Astrocyte (in vitro differentiated cells and primary cell): ENCODE data around the gene CYGB. TPM values are rescaled to one million over a fixed set of nuclear protein-coding genes. Genes with fewer than 3 reads are reported as not detected.
A peak's percentile ranks its signal among the peaks of the same experiment; 100 is the strongest.
"Not testable (repeated sequence)": the region's sequence is repeated elsewhere in the genome, so short reads cannot be mapped to it uniquely, and the experiment has no call there.

Experiments used
- DNase-seq: peaks from one replicate; pipeline ENCODE4 v3.0.0-alpha.2; 2010; ENCODE audit warnings: low read depth
- FAIRE-seq: peaks from 2 replicates; lab custom pipeline; 2011; peaks lifted over from hg19 to GRCh38; lab: Jason Lieb, UNC
- H2AFZ ChIP-seq: 2 replicates; pipeline ENCODE4 v1.6.0; 2012; ENCODE audit warnings: low read depth, low read length, inconsistent platforms
- H3K27ac ChIP-seq: 2 replicates; pipeline ENCODE4 v1.5.1; 2011; ENCODE audit warnings: low read depth, low read length, inconsistent platforms
- H3K27me3 ChIP-seq: 2 replicates; pipeline ENCODE4 v1.6.0; 2011; ENCODE audit warnings: low read length, inconsistent platforms; ENCODE audit not compliant: insufficient read depth
- H3K36me3 ChIP-seq: 2 replicates; pipeline ENCODE4 v1.5.1; 2011; ENCODE audit warnings: low read length, inconsistent platforms; ENCODE audit not compliant: insufficient read depth
- H3K4me1 ChIP-seq: 2 replicates; pipeline ENCODE4 v1.5.1; 2011; ENCODE audit warnings: low read length, inconsistent platforms; ENCODE audit not compliant: insufficient read depth
- H3K4me2 ChIP-seq: 2 replicates; pipeline ENCODE4 v1.6.0; 2012; ENCODE audit warnings: low read length, inconsistent platforms
- H3K4me3 ChIP-seq: 2 replicates; pipeline ENCODE4 v1.5.1; 2011; ENCODE audit warnings: low read depth, mild to moderate bottlenecking, low read length, inconsistent platforms; ENCODE audit not compliant: insufficient read depth
- H3K79me2 ChIP-seq: 2 replicates; pipeline ENCODE4 v1.6.0; 2012; ENCODE audit warnings: mild to moderate bottlenecking, low read length, inconsistent platforms; ENCODE audit not compliant: insufficient read depth
- H3K9ac ChIP-seq: 2 replicates; pipeline ENCODE4 v1.6.0; 2012; ENCODE audit warnings: mild to moderate bottlenecking, low read length, inconsistent platforms
- H3K9me3 ChIP-seq: 2 replicates; pipeline ENCODE4 v1.5.1; 2012; ENCODE audit warnings: low read depth, mild to moderate bottlenecking, low read length, inconsistent platforms; ENCODE audit not compliant: insufficient read depth
- H4K20me1 ChIP-seq: 2 replicates; pipeline ENCODE4 v1.6.0; 2012; ENCODE audit warnings: low read length, inconsistent platforms; ENCODE audit not compliant: insufficient read depth
- H3K27ac Mint-ChIP-seq: one replicate; pipeline ENCODE4 v1.8.0; 2021; ENCODE audit warnings: mild to moderate bottlenecking, mixed read lengths; ENCODE audit not compliant: unreplicated experiment
- H3K27me3 Mint-ChIP-seq: one replicate; pipeline ENCODE4 v1.8.0; 2021; ENCODE audit warnings: low read depth, mixed read lengths; ENCODE audit not compliant: unreplicated experiment
- H3K36me3 Mint-ChIP-seq: one replicate; pipeline ENCODE4 v1.8.0; 2021; ENCODE audit warnings: low read depth, mixed read lengths; ENCODE audit not compliant: unreplicated experiment
- H3K4me1 Mint-ChIP-seq: one replicate; pipeline ENCODE4 v1.8.0; 2021; ENCODE audit warnings: low read depth, mixed read lengths; ENCODE audit not compliant: unreplicated experiment
- H3K4me3 Mint-ChIP-seq: one replicate; pipeline ENCODE4 v1.8.0; 2021; ENCODE audit warnings: mild to moderate bottlenecking, moderate library complexity, mixed read lengths; ENCODE audit not compliant: unreplicated experiment
- H3K9me3 Mint-ChIP-seq: one replicate; pipeline ENCODE4 v1.8.0; 2021; ENCODE audit warnings: mild to moderate bottlenecking, mixed read lengths; ENCODE audit not compliant: unreplicated experiment
- EZH2 ChIP-seq: IDR thresholded peaks from 2 replicates; pipeline ENCODE4 v1.6.1; 2012; ENCODE audit warnings: mild to moderate bottlenecking, low read length, inconsistent platforms; ENCODE audit not compliant: insufficient read depth
- total RNA-seq: library from RNA; stranded (reverse); gene quantifications from 2 replicates; pipeline ENCODE4 v1.2.1, GENCODE V29; 2021
- TF ChIP-seq, protein P1 (sequence below): IDR thresholded peaks from 2 replicates; pipeline ENCODE4 v1.5.1; 2011; ENCODE audit warnings: low read depth, mild to moderate bottlenecking, inconsistent platforms, low read length, moderate library complexity; ENCODE audit not compliant: insufficient read depth

CYGB gene
- total RNA-seq, 1 donor from 2014 or later: 29.2 TPM

DNA sequence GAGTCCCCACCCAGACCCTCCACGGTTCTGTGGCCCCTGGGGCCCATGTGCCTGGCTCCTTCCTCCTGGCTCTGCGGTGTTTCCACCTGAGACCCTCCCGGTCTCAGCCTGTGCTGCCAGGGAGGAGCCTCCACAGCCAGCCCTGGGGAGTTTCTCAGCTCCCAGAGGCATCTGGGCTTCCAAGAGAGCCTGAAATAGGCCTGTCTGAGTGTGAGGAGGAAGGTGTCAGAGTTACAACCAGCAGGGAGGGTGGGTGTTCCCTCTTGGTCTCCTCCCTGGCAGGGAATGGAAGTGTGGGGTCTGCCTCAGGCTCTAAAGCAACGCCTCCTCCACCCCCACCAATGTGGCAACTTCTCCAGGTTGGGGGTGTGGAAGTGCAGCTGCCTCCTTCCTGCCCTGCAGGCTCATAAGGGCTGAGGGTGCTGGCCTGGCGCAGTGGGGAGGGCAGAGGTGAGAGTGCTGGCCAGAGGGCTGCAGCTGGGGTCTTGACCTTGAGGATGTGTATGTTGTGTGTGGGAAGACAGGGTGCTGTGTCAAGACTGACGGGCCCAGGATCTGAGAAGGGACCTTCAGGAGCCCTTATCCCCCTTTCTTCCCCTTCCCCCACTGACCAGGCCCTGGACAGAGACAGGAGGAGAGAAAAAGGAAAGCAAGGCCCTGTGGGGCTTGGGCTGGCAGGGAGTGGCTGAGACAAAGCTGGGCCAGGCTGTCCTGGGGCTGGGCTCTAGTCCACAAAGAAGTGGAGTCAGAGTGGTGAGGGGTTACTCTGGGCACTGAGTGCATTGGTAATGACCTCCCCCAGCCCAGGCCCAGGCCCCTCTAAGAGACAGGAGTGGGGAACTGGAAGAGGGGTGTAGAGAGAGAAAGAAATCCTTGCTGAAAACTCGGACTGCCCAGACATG is 2.4 kb downstream of the CYGB start:
- Histone ChIP-seq H4K20me1 (peaks cover 6% of the 10 kb centered on the region), H3K36me3 (no peaks in the 10 kb centered on the region), H3K4me1 (peaks cover 15% of the 10 kb centered on the region), H3K27ac (no peak overlapping the region), H3K9ac (no peak overlapping the region), H3K9me3 (no peaks in the 10 kb centered on the region), H3K4me2 (no peak overlapping the region), H3K79me2 (no peaks in the 10 kb centered on the region), H3K4me3 (no peak overlapping the region), H2AFZ (no peak overlapping the region), H3K27me3 (peaks cover 13% of the 10 kb centered on the region)
- H3K27me3 Mint-ChIP-seq: peaks cover 7% of the 10 kb centered on the region
- H3K4me3 Mint-ChIP-seq: no peak overlapping the region
- H3K27ac Mint-ChIP-seq: peak overlapping the region; percentile 66
- peaks cover 3% of the 10 kb centered on the region for H3K36me3 Mint-ChIP-seq
- peaks cover 18% of the 10 kb centered on the region for H3K4me1 Mint-ChIP-seq
- no peak for DNase-seq
- FAIRE-seq: no peak
- no peaks in the 10 kb centered on the region for H3K9me3 Mint-ChIP-seq
- TF ChIP-seq, protein P1, sequence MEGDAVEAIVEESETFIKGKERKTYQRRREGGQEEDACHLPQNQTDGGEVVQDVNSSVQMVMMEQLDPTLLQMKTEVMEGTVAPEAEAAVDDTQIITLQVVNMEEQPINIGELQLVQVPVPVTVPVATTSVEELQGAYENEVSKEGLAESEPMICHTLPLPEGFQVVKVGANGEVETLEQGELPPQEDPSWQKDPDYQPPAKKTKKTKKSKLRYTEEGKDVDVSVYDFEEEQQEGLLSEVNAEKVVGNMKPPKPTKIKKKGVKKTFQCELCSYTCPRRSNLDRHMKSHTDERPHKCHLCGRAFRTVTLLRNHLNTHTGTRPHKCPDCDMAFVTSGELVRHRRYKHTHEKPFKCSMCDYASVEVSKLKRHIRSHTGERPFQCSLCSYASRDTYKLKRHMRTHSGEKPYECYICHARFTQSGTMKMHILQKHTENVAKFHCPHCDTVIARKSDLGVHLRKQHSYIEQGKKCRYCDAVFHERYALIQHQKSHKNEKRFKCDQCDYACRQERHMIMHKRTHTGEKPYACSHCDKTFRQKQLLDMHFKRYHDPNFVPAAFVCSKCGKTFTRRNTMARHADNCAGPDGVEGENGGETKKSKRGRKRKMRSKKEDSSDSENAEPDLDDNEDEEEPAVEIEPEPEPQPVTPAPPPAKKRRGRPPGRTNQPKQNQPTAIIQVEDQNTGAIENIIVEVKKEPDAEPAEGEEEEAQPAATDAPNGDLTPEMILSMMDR: no peak
- no peak for TF ChIP-seq EZH2

DNA sequence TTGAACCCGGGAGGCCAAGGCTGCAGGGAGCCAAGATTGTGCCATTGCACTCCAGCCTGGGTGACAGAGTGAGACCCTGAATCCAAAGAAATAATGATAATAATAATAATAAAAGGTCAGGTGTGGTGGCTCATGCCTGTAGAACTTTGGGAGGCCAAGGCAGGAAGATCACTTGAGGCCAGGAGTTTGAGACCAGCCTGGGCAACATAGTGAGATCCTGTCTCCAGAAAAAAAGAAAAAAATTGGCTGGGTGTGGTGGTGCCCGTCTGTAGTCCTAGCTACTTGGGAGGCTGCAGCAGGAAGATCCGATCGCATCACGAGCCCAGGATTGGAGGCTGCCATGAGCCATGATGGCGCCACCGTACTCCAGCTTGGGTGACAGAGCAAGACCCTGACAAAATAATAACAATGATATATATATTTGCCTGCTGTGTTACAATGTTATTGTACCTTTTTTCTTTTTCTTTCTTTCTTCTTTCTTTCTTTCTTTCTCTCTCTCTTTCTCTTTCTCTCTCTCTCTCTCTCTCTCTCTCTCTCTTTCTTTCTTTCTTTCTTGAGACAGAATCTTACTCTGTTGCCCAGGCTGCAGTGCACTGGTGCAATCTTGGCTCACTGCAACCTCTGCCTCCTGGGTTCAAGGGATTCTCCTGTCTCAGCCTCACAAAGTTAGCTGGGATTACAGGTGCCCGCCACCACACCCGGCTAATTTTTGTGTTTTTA is 3.7 kb downstream of the CYGB start:
- peaks cover 18% of the 10 kb centered on the region for H3K4me1 Mint-ChIP-seq
- not testable (repeated sequence) for H3K9me3 Mint-ChIP-seq, H3K79me2 ChIP-seq

DNA sequence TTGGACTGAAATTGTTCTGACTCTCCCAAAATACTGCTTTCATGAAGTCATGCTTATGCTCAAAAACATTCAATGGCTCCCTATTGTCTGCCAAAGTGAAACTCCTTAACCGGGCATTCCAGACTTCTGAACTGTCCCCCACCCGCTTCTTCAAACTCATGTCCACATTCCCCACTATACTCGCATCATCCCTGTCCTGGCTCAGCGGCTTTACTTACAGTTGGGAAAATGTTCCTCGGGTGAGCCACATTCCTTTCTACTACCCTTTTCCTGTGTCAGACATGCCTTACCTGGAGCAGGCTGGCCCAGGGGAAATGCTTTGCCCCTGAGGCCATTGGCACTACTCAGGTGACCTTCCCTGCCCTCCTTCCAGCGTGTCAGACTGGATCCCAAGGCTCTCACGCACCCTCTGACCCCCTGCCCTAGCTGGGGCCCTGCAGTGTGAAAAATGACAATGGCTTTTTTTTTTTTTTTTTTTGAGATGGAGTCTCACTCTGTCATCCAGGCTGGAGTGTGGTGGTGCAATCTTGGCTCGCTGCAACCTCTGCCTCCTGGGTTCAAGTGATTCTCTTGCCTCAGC is 5.3 kb downstream of the CYGB start:
- H3K27ac Mint-ChIP-seq: peak overlapping the region; percentile 97
- peaks cover 3% of the 10 kb centered on the region for H3K36me3 Mint-ChIP-seq
- H3K9me3 Mint-ChIP-seq: no peaks in the 10 kb centered on the region
- H3K4me1 Mint-ChIP-seq: peaks cover 23% of the 10 kb centered on the region
- FAIRE-seq (no peak), DNase-seq (peak; percentile 43)
- H3K27ac ChIP-seq: no peak overlapping the region
- H3K9ac ChIP-seq: no peak overlapping the region
- H3K36me3 ChIP-seq: no peaks in the 10 kb centered on the region
- no peaks in the 10 kb centered on the region for H3K79me2 ChIP-seq
- TF ChIP-seq, protein P1: no peak
- no peak for TF ChIP-seq EZH2
- H3K4me1 ChIP-seq: peaks cover 39% of the 10 kb centered on the region
- H3K9me3 ChIP-seq: no peaks in the 10 kb centered on the region
- H2AFZ ChIP-seq: no peak overlapping the region
- peaks cover 6% of the 10 kb centered on the region for H4K20me1 ChIP-seq
- no peak overlapping the region for H3K4me3 ChIP-seq
- no peaks in the 10 kb centered on the region for H3K27me3 ChIP-seq
- H3K4me2 ChIP-seq: no peak overlapping the region
- peak overlapping the region; percentile 41 for H3K4me3 Mint-ChIP-seq
- peaks cover 2% of the 10 kb centered on the region for H3K27me3 Mint-ChIP-seq

More for the DNA sequence above, 3.7 kb downstream of the CYGB start:
- H3K4me3 ChIP-seq, H3K36me3 Mint-ChIP-seq, DNase-seq, H3K27me3 Mint-ChIP-seq, H3K4me2 ChIP-seq, H3K27ac ChIP-seq, H3K4me3 Mint-ChIP-seq, H3K9me3 ChIP-seq, H2AFZ ChIP-seq, H4K20me1 ChIP-seq, H3K9ac ChIP-seq, H3K27me3 ChIP-seq, H3K27ac Mint-ChIP-seq, H3K36me3 ChIP-seq, FAIRE-seq: not testable (repeated sequence)
- H3K4me1 ChIP-seq: peaks cover 27% of the 10 kb centered on the region
